ENCODE results near the gene CTNNBIP1. TPM values are rescaled to one million over a fixed set of nuclear protein-coding genes. Genes with fewer than 3 reads are reported as not detected.

The CTNNBIP1 gene
- polyA plus RNA-seq, 1 of the 3 experiments (the other 2 are of a cell fraction): 57.6 TPM

DNA sequence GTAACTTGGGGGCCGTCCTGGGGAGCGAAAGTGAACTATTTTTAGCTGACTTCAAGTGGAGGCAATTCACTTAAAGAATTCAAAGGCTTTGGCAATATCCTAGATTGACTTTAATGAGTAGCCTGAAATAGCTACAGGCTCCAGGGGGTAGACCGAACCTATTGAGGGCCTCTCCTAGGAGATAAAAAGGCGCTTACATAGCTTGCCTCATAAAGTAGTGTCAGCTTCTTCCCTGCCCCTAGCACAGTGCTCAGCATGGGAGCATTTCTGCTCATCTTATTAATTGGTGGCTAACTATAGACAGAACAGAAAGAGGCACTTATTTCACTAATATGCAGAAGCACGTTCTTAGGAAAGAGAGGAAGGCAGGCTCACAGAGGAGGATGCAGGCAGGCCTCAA, 12.3 kb upstream of the CTNNBIP1 start:
- ChIA-PET CTCF (interaction anchor here (1.8 kb wide), 1 partner anchor 8 kb away, joined by 4 read pairs; no protein-coding TSS in a partner anchor), POLR2A (interaction anchor here (1.0 kb wide), 1 partner anchor 12 kb away, joined by 3 read pairs; the partner anchor contains the start of gene CTNNBIP1)
- no peak for DNase-seq
- Histone ChIP-seq H3K36me3 (replicated peaks in 1 of 2; ENCODE audit: control insufficient read depth in 1 of 2, insufficient read depth in 2 of 2, low read length in 1 of 2) (no peaks in the 10 kb centered on the region), H3K4me2 (no peak overlapping the region), H3F3A (replicated peaks; ENCODE audit: insufficient read depth) (peaks cover 7% of the 10 kb centered on the region), H3K9ac (no peak overlapping the region), H3K27ac (ENCODE audit: low read depth in 2 of 2, low read length in 1 of 2) (no peak overlapping the region), H3K4me1 (ENCODE audit: control insufficient read depth in 1 of 2, insufficient read depth in 2 of 2, low read depth in 1 of 2, low read length in 1 of 2) (no peaks in the 10 kb centered on the region), H3K79me2 (ENCODE audit: insufficient read depth) (no peaks in the 10 kb centered on the region), H2AFZ (ENCODE audit: low read depth) (no peak overlapping the region), H3K4me3 (ENCODE audit: low read depth in 2 of 2, low read length in 1 of 2) (no peak overlapping the region), H3K27me3 (ENCODE audit: insufficient read depth) (no peaks in the 10 kb centered on the region), H3K9me2 (no peaks in the 10 kb centered on the region), H4K20me1 (ENCODE audit: insufficient read depth) (no peaks in the 10 kb centered on the region), H3K9me3 (no peaks in the 10 kb centered on the region)
- WGBS (ENCODE audit: low lambda C conversion rate): 83% methylated on average over 5 of the region's 5 CpGs
- TF ChIP-seq PBX3 (IDR thresholded peaks at IDR 0.05): no peak
- TF ChIP-seq, protein P1, sequence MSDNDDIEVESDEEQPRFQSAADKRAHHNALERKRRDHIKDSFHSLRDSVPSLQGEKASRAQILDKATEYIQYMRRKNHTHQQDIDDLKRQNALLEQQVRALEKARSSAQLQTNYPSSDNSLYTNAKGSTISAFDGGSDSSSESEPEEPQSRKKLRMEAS (IDR thresholded peaks at IDR 0.05; ENCODE audit: low read depth): no peak
- TF ChIP-seq RXRA (IDR thresholded peaks at IDR 0.05; ENCODE audit: borderline replicate concordance, low read depth): no peak
- TF ChIP-seq EZH2phosphoT487 (IDR thresholded peaks at IDR 0.05; ENCODE audit: borderline replicate concordance, low read depth): no peak
- TF ChIP-seq EP300 (IDR thresholded peaks at IDR 0.05; ENCODE audit: borderline replicate concordance in 1 of 2, low read depth in 1 of 2, low read length in 1 of 2): no peak
- TF ChIP-seq, protein P2, sequence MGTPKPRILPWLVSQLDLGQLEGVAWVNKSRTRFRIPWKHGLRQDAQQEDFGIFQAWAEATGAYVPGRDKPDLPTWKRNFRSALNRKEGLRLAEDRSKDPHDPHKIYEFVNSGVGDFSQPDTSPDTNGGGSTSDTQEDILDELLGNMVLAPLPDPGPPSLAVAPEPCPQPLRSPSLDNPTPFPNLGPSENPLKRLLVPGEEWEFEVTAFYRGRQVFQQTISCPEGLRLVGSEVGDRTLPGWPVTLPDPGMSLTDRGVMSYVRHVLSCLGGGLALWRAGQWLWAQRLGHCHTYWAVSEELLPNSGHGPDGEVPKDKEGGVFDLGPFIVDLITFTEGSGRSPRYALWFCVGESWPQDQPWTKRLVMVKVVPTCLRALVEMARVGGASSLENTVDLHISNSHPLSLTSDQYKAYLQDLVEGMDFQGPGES (IDR thresholded peaks at IDR 0.05; ENCODE audit: low read depth, low read length): no peak
- no peak for TF ChIP-seq RFX5 (IDR thresholded peaks at IDR 0.05; ENCODE audit: low read length)
- TF ChIP-seq YY1 (IDR thresholded peaks at IDR 0.05; ENCODE audit: low read depth): no peak
- no peak for TF ChIP-seq ZBTB33 (IDR thresholded peaks at IDR 0.05; ENCODE audit: borderline replicate concordance, low read depth)
- no peak for TF ChIP-seq TEAD4 (IDR thresholded peaks at IDR 0.05; ENCODE audit: borderline replicate concordance, insufficient read depth)

DNA sequence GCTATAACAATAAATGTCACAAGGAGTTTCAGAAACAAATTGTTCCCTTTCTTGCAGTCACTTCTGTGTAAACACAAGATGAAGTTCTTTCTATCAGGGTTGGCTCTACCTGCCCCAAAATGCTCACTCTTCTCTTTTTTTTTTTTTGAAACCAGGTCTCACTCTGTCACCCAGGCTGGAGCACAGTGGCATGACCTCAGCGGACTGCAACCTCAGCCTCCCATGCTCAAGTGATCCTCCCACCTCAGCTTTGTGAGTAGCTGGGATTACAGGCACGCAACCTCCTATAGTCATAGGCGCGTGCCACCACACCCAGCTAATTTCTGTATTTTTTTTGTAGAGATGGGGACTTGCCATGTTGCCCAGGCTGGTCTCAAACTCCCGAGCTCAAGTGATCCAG, 10.5 kb upstream of the CTNNBIP1 start:
- Histone ChIP-seq H3K4me2 (no peak overlapping the region), H3K79me2 (ENCODE audit: insufficient read depth) (no peaks in the 10 kb centered on the region), H3K27me3 (ENCODE audit: insufficient read depth) (no peaks in the 10 kb centered on the region), H3K36me3 (replicated peaks in 1 of 2; ENCODE audit: control insufficient read depth in 1 of 2, insufficient read depth in 2 of 2, low read length in 1 of 2) (no peaks in the 10 kb centered on the region), H3K4me3 (ENCODE audit: low read depth in 2 of 2, low read length in 1 of 2) (no peak overlapping the region), H3K9me2 (no peaks in the 10 kb centered on the region), H4K20me1 (ENCODE audit: insufficient read depth) (no peaks in the 10 kb centered on the region), H3K9ac (no peak overlapping the region), H2AFZ (ENCODE audit: low read depth) (no peak overlapping the region), H3K27ac (ENCODE audit: low read depth in 2 of 2, low read length in 1 of 2) (no peak overlapping the region), H3K9me3 (no peaks in the 10 kb centered on the region), H3K4me1 (ENCODE audit: control insufficient read depth in 1 of 2, insufficient read depth in 2 of 2, low read depth in 1 of 2, low read length in 1 of 2) (no peaks in the 10 kb centered on the region), H3F3A (replicated peaks; ENCODE audit: insufficient read depth) (no peaks in the 10 kb centered on the region)
- 97% methylated on average over 5 of the region's 5 CpGs for WGBS (ENCODE audit: low lambda C conversion rate)
- ChIA-PET CTCF (interaction anchor here (0.9 kb wide), 1 partner anchor 46 kb away, joined by 3 read pairs; no protein-coding TSS in a partner anchor), POLR2A (no interaction called here)
- DNase-seq: no peak
- TF ChIP-seq CHD2 (IDR thresholded peaks at IDR 0.05; ENCODE audit: low read length, partially characterized antibody) (no peak), EZH2phosphoT487 (IDR thresholded peaks at IDR 0.05; ENCODE audit: borderline replicate concordance, low read depth) (no peak), RCOR1 (IDR thresholded peaks at IDR 0.05; ENCODE audit: low read length) (no peak), RAD21 (IDR thresholded peaks at IDR 0.05; ENCODE audit: low read length) (no peak), FOXM1 (IDR thresholded peaks at IDR 0.05; ENCODE audit: low read depth) (no peak), GABPA (IDR thresholded peaks at IDR 0.05; ENCODE audit: low read depth) (no peak), FOXJ3 (CRISPR knock-in tag; IDR thresholded peaks at IDR 0.05) (no peak), ZBTB33 (IDR thresholded peaks at IDR 0.05; ENCODE audit: borderline replicate concordance, low read depth) (no peak), YY1 (IDR thresholded peaks at IDR 0.05; ENCODE audit: low read depth) (no peak), MXI1 (IDR thresholded peaks at IDR 0.05; ENCODE audit: low read depth, low read length) (no peak), RFX5 (IDR thresholded peaks at IDR 0.05; ENCODE audit: low read length) (no peak), RXRA (IDR thresholded peaks at IDR 0.05; ENCODE audit: borderline replicate concordance, low read depth) (no peak)
- TF ChIP-seq, protein P3, sequence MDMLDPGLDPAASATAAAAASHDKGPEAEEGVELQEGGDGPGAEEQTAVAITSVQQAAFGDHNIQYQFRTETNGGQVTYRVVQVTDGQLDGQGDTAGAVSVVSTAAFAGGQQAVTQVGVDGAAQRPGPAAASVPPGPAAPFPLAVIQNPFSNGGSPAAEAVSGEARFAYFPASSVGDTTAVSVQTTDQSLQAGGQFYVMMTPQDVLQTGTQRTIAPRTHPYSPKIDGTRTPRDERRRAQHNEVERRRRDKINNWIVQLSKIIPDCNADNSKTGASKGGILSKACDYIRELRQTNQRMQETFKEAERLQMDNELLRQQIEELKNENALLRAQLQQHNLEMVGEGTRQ (IDR thresholded peaks at IDR 0.05; ENCODE audit: borderline replicate concordance, low read depth, low read length): no peak

Data from SK-N-SH (cell line).